SH-SY5Y (cell line): ENCODE data around the gene ENDOV.

Experiments used
- GATA2 ChIP-seq: IDR thresholded peaks from 2 replicates; pipeline ENCODE4 v1.6.1; 2011; ENCODE audit warnings: mild to moderate bottlenecking, low read depth, low read length
- GATA3 ChIP-seq: IDR thresholded peaks from 2 replicates; pipeline ENCODE4 v1.6.1; 2011; ENCODE audit warnings: low read depth, mild to moderate bottlenecking, low read length, moderate library complexity

Gene ENDOV

DNA sequence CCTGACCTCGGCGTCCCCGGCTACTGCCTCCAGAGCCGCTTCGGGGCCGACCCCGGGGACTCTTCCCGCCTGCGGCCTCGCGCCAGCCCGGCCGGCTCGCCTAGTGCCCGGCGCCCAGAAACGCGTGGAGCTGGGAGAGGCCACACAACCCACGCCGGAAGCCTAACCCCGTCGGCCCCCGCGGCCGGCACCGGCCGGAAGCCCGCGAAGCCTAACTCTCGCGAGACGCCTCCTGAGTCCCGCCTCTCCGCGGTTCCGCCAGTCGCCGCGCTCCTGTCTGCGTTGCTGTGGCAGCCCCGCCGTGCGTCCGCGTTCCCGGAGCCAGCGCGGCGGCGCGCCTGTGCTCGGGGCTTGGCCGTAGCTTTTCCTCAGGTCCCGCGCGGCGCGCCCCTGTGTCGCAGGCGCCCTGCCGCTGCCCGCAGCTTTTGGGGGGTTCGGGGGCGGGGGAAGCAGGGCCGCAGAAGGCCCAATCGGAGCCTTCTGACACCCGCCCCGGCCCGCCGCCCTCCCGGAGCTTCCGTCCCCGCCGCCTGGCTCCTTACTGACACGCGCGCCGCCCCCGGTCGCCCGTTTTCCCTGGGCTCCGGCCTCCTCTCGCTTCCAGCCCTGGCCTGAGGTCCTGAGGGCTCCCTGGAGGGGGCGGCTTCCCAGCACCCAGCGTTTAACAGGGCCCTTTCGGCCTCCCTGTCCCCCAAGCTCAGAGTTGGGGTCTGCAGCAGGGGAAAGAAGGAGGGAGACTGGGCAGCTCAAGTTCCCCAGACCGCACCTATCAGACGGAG, 39.8 kb downstream of the ENDOV start:
- TF ChIP-seq GATA3 (no peak), GATA2 (peak; percentile 23; the same call in 1 of the 2 replicates)

DNA sequence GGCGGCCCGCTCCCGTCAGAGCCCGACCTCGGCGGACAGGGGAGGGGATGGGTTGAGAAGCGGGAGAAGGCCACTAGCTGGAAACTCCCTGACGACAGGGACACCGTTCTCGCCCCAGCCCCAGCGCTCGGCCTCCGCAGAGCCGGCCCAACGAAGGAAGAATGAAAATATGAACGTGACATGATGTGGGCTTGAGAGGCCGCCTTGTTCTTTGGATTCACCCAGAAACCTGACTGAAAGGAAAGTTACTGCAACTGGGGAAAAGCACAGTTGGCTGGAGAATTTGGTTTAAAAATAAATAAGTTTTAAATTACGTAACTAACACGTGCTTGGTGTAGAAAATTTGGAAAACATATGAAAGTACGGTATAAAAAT, 40.4 kb downstream of the ENDOV start:
- TF ChIP-seq GATA2, result no peak
- no peak for TF ChIP-seq GATA3

DNA sequence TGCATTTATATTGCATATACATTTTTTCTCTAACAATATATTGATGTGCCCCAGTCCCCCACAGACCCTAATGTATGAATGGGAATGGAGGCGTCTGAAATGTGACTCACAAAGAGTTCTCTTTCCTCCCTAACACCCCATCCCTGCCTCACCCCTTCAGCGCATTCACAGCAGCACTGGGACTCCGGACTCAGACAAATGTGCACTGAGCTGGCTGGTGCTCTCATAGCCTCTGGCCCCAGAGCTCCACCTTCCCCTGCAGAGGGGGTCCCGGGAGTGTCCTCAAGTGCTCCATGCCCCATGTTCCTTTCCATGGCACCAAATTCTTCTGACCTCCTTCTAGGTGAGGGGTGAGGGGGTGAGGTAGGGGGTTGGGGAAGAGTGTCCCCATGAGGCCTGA, 40.8 kb downstream of the ENDOV start:
- TF ChIP-seq GATA3 (no peak), GATA2 (no peak)

DNA sequence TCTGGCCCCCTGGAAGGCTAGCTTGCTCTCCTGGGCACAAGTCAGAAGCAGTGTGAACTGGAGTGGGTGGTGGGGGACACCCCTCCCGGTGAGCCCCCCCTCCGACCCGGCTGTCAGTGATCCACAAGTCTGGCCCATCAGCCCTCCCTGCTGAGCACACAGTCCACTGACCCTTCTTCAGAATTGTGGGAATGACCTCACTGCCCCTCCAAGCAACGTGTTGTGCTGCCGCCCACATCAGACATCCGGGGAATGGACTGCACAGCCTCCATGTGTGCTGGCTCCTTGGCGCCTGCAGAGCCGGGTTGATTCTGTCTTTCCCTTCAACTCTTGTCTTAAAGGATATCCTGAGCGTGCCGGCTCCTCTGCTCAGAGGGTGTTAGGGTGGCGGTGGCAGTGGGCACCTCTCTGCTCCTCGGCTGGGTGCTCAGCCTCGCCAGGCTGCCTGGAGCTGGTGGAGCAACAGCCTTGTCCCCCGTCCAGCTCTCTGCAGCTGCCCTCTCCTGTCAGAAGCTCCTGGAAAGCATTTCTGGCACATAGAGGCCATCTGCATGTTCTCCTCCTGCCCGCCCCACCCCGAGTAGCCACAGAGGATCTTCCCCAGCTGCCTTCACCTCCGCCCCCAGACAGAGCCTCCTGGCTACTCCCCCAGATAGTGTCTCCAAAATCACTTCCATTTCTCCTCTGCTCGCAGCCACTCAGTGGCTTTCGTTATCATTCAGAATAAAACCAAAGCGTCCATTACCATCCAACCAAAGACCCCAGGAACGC, 41.7 kb downstream of the ENDOV start:
- TF ChIP-seq GATA3 (no peak), GATA2 (no peak)

DNA sequence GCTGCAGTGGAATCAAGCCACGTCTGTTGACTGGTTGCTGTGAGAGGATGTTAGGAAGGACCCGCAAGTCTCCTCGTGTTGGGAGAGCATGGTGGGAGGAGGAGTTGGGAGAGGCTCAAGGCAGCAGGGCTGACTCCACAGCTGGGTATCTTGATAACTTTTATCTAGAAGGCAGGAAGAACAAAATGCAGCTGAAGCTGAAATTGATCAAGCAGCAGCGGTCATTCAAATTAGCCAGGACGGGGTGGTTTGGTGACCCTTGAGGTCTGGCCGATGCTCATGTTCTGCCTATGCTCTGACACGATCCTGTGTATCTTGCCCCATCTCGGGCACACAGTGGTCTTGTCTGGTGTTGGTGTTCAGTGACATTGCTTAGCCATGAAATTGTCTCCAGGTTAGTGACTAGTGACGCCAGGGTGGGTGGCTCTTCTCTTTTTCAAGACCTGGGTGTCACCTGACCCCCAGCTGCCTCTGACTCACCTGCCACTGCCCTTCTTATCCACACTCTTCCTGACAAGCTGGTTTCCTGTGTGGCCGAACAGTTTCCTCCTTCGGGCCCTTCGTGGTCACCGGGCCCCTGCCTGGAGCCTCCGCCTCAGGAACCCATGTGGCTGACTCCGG, 42.4 kb downstream of the ENDOV start:
- TF ChIP-seq GATA3 (no peak), GATA2 (no peak)

DNA sequence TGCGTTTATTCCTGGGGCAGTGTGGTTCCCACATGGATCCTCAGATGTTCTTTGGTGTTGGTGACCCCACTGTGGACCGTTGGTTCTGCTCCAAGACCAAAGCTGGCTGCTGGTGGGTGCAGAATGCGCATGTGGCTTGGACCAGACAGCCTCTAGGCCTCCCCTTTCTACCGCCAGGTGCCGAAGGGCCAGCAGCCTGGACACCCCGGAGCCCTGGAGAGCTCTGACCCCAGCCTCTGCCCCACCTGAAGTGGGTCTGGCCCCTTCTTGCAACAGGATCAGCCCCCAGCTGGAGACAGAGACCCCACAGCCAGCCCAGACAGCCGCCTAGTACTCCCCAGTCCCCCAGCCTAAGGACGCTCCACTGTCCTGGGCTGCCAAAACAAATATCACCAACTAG, 43.0 kb downstream of the ENDOV start:
- TF ChIP-seq GATA2 (no peak), GATA3 (no peak)

DNA sequence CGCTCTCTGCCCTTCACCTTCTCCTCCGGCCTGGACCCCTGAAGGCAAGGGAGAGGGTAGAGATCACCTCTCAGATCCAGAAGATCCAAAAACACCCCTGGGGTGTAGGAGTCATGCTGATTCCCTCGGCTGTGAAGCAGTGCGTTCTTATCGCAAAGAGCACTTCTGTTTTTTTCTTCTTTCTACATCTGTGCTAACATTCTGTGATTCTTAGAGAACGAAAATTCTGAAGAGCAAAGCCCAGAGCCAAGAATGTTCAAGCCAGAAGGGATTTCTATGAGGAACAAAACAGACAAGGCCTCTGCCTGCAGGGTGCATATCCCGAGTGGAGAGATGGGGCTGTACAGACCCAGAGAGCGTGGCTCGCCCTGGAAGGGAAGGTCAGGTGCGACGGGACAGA, 44.3 kb downstream of the ENDOV start:
- TF ChIP-seq GATA2 (no peak), GATA3 (no peak)

DNA sequence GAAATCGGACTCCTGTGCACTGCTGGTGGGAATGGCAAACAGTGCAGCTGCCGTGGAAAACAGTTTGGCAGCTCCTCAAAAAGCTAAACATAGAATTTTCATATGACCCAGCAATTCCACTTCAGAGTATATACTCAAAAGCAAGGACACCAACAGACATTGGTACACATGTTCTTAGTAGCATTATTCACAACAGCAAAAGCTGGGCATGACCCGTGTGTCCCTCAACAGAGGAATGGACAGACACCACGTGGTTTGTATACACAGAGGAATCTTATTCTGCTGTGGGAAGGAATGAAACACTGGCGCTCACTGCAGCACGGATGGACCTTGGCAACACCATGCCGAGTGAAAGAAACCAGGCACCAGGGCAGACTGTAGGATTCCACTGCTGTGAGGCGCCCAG, 45.5 kb downstream of the ENDOV start:
- TF ChIP-seq GATA2, result no peak
- TF ChIP-seq GATA3, result no peak

DNA sequence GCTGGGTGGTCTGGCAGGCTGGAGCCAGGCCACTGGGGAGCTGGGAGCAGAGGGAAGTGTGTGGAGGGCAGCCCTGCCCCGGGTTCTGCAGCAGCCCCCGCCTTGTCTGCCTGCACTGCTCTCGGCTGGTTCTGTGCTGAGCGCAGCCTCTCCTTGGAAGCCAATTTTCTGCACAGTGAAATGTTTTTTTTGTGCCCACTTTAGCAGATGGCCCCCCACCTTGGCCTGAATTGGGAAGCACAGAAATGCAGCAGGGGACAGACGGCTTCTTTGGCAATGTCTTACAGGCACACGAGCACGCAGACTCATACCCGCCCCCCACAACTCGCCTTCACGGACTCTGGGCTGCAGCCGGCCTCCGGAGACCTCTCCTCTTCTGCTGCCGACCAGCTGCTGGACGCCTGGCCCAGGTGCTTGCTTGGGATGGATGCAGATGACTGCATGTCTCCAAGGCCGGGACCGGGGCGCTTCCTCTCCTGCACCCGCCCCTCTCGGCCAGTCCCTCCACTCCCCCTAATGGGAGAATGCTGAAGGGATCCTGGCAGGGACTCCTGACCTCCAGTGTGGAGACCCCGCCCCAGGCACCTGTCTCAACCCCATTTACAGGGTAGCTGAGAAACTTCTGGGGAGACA, 46.7 kb downstream of the ENDOV start:
- no peak for TF ChIP-seq GATA3
- TF ChIP-seq GATA2, result no peak

DNA sequence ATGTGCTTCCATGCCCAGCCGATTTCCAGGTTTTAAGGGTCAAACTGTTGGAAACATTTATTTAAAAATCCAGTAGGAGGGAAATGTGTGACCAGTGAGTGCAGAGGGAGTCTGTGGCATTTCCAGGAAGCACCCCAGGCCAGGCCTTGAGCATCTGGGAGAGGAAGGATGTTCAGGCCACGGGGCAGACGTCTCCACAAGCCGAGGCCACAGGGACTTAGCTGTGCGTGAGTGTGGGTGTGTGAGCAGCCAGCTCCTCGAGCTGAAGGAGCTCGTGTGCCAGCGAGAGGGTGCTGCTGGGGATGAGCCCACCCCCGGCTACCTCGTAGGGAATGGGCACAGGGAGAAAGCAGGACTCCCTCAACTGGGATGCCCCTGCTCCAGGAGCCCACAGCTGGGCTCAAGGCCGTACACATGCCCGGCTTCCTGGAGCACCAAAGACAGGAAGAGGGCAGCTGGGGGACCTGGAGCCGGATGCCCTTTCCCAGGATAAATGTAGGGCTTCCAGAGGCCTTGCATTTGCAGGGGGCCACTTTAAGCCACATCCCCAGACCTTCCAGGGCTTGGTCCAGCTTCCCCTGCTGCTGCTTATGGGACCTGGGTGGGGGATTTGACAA, 48.9 kb downstream of the ENDOV start:
- TF ChIP-seq GATA2, result no peak
- TF ChIP-seq GATA3, result no peak

DNA sequence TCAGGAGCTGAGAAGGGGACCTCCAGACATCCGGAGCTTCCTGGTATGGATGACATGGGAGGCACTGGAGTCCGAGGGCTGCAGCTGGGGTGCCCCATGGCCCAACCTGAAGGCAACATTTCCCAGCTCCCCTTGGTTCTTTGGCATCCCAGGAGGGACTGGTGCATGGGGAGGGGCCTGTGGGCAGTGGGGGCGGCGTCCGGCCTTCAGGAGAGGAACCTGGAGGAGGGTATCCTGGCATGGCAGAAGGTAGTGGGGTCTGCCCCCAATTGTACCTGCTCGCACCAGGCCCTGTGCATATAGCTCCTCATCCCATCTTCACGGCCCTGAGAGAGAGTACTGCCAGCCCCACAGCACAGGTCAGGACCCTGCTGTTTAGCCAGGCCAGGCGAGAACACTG, 49.5 kb downstream of the ENDOV start:
- TF ChIP-seq GATA2 (no peak), GATA3 (no peak)

DNA sequence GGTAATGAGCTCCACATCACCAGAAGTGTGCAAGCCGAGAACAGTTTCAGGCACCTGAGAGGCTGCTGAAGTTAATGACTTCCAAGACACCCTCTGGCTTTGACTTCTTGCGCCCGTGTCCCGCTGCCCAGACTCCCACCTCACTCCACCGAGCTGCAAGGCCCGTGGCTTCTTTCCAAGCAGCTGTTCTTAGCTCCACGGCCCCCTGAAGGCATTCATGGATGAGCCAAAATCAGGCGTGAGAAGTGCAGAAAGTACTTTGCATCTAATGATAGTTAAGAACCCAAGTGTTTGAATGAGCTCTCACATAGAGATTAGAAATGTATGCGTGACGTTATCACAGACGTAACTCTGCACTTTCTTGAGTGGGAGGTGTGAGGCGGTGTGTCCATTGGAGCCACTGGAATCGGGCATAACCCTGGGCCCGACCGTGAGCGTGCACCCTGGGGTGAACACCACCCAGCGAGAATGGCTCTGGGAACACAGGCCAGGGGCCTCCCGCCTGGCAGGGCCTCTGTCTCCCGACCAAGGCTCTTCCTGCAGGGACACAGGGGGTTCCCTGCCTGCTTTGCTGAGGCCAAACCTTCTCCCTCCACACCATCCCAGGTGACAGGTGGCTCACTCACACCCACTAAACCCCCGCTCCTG, 50.5 kb downstream of the ENDOV start:
- TF ChIP-seq GATA2 (no peak), GATA3 (no peak)

DNA sequence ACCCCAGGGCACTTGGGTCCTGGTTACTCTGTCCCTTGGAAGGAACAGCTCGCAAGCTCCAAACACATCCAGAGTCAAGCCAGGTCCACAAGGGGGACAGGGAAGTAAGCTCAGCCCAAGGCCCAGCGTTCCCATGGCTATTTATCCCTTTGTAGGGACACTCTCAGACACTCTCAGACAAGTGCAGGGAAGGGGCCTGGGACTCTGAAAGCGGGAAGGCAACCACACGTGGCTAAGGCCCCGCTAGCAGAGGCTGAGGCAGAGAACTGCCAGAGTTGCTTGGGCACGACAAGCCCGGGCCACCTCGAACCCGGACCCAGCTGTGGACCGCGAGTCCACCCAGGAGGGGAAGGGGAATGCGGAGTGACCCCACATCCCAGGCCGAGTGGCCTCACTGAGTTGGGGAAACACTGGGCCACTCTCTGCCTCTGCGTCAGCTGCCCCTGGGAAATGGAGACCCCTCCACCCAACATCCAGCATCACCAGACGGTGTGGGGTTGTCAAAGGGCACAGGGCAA, 51.3 kb downstream of the ENDOV start:
- no peak for TF ChIP-seq GATA3
- no peak for TF ChIP-seq GATA2

DNA sequence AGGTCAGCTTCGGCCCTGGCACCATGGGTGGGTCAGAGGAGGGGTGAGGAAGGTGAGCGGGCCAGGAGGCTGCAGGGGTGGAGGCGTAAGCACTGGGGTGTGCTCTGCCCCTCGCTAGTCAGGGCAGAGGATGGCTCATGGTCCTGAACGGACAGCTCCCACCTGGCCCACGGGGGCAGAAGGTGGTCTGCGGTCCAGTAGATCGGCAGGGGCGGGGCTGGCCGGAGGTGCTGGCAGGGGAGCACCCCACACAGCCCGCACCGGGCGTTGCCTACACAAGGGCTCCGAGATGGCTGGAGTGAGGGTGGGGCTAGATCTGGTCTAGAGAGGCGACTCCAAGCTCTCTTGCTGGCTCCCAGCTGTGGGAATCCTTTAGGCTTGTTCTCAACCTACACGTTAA, 53.3 kb downstream of the ENDOV start:
- TF ChIP-seq GATA3, result no peak
- no peak for TF ChIP-seq GATA2
